K562 (cell line): ENCODE results near the gene C22orf42.

Experiments used
- ARNT ChIP-seq, 2 experiments: fragments of 450-650 bp; IDR thresholded peaks; 2 replicates each; pipeline ENCODE4 v1.6.1; 2016; ENCODE audit warnings: mild to moderate bottlenecking in 1 of 2
- CTCF ChIP-seq, 3 experiments: IDR thresholded peaks in 2 of 3; conservative IDR thresholded peaks in 1 of 3; 2 replicates each; pipeline ENCODE4 v1.5.1; 2011 to 2012; ENCODE audit warnings: low read length in 3 of 3, mild to moderate bottlenecking in 3 of 3, control low read depth in 2 of 3, improper control_type of control experiment in 1 of 3, inconsistent platforms in 1 of 3, low read depth in 1 of 3, mixed read lengths in 1 of 3, moderate library complexity in 1 of 3; ENCODE audit not compliant: insufficient read depth in 2 of 3
- EHMT2 ChIP-seq: fragments of 450-650 bp; IDR thresholded peaks from 2 replicates; pipeline ENCODE4 v1.6.1; 2018; ENCODE audit warnings: antibody characterized with exemption
- EP300 ChIP-seq: IDR thresholded peaks from 2 replicates; pipeline ENCODE4 v1.6.1; 2012; ENCODE audit warnings: low read length, improper control_type of control experiment
- NR2C2 ChIP-seq, 2 experiments: fragments of 200-800 bp in 1 of 2; sonication (Bioruptor generic) in 1 of 2; sonication (generic) in 1 of 2; formaldehyde crosslinking in 1 of 2; IDR thresholded peaks; 2 replicates each; pipeline versions ENCODE4 v1.6.1 to v1.8.0; 2016 to 2022; ENCODE audit warnings: mild to moderate bottlenecking in 1 of 2, missing compliant biosample characterization in 1 of 2, missing genetic modification characterization in 1 of 2, missing genetic modification reagents in 1 of 2
- PTTG1 ChIP-seq: fragments of 450-650 bp; IDR thresholded peaks from 2 replicates; pipeline ENCODE4 v1.6.1; 2016; ENCODE audit warnings: low read depth, mild to moderate bottlenecking, missing genetic modification characterization, missing compliant biosample characterization
- RREB1 ChIP-seq: fragments of 250-450 bp; sonication (Bioruptor Pico); IDR thresholded peaks from 2 replicates; pipeline ENCODE4 v1.4.0; 2020
- TFAP4 ChIP-seq: sonication (generic); formaldehyde crosslinking; IDR thresholded peaks from 2 replicates; pipeline ENCODE4 v1.8.0; 2022; ENCODE audit warnings: missing genetic modification reagents, mild to moderate bottlenecking, moderate library complexity, borderline replicate concordance
- ZNF146 ChIP-seq: IDR thresholded peaks from one replicate; pipeline ENCODE4 v1.6.1; 2018; ENCODE audit warnings: missing compliant biosample characterization; ENCODE audit not compliant: unreplicated experiment
- ZNF354B ChIP-seq: fragments of 250-450 bp; sonication (Bioruptor Pico); IDR thresholded peaks from 2 replicates; pipeline ENCODE4 v1.4.0; 2020
- TF ChIP-seq, protein P1 (sequence below): fragments of 250-450 bp; sonication (Bioruptor Pico); IDR thresholded peaks from 2 replicates; pipeline ENCODE4 v1.5.0; 2020; ENCODE audit warnings: mild to moderate bottlenecking, borderline replicate concordance

DNA sequence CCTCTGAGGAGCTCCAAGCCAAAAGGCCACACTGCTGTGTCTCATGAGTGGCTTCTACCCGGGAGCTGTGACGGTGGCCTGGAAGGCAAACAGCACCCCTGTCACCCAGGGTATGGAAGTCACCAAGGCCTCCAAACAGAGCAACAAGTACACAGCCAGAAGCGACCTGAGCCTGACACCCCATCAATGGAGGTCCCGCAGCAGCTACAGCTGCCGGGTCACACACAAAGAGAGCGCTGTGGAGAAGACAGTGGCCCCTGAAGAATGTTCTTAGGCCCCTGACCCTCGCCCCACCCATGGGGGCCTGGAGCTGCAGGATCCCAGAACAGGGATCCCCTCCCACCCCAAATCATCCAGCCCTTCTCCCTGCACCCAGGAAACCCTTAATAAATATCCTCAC lies 40.9 kb upstream of the C22orf42 start:
- TF ChIP-seq CTCF (IDR thresholded peaks at IDR 0.05 in 2 of 3, conservative IDR thresholded peaks at IDR 0.05 in 1 of 3; ENCODE audit: insufficient read depth in 2 of 3, low read depth in 1 of 3, low read length in 3 of 3) = no peak
- TF ChIP-seq, protein P1, sequence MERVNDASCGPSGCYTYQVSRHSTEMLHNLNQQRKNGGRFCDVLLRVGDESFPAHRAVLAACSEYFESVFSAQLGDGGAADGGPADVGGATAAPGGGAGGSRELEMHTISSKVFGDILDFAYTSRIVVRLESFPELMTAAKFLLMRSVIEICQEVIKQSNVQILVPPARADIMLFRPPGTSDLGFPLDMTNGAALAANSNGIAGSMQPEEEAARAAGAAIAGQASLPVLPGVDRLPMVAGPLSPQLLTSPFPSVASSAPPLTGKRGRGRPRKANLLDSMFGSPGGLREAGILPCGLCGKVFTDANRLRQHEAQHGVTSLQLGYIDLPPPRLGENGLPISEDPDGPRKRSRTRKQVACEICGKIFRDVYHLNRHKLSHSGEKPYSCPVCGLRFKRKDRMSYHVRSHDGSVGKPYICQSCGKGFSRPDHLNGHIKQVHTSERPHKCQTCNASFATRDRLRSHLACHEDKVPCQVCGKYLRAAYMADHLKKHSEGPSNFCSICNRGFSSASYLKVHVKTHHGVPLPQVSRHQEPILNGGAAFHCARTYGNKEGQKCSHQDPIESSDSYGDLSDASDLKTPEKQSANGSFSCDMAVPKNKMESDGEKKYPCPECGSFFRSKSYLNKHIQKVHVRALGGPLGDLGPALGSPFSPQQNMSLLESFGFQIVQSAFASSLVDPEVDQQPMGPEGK (CRISPR knock-in tag) = no peak
- TF ChIP-seq EHMT2 = no peak
- TF ChIP-seq RREB1 (CRISPR knock-in tag) = no peak
- no peak for TF ChIP-seq NR2C2 (CRISPR knock-in tag; IDR thresholded peaks at IDR 0.05)
- TF ChIP-seq NR2C2 (tag; IDR thresholded peaks at IDR 0.05) = no peak
- no peak for TF ChIP-seq ZNF354B (CRISPR knock-in tag)
- TF ChIP-seq PTTG1 (tag) = no peak
- TF ChIP-seq ARNT (IDR thresholded peaks at IDR 0.05) = no peak
- no peak for TF ChIP-seq EP300
- TF ChIP-seq ZNF146 = no peak
- TF ChIP-seq TFAP4 (CRISPR knock-in tag) = no peak
